K562 (cell line): ENCODE results near the gene EPS8L1. TPM values are rescaled to one million over a fixed set of nuclear protein-coding genes. Genes with fewer than 3 reads are reported as not detected.

Experiments used
- ATAC-seq: fragments of 200-7000 bp; cut with Tn5 transposase; 3 replicates; pipeline ENCODE4 v1.9.1; 2020; ENCODE audit warnings: moderate library complexity
- Bru-seq: library from RNA; stranded (reverse); fragments of 400-500 nt; gene quantifications from one replicate; lab custom pipeline; 2021; lab: Mats Ljungman, UMichigan
- BruChase-seq, 2 experiments: library from RNA; stranded (reverse); fragments of 400-500 nt; gene quantifications; one replicate each; lab custom pipeline; 2021; lab: Mats Ljungman, UMichigan
- BruUV-seq: library from RNA; stranded (reverse); fragments of 400-500 nt; replicated peaks from 2 replicates; lab custom pipeline; 2021; lab: Mats Ljungman, UMichigan
- CTCF ChIA-PET: fragments of 300-600 bp; formaldehyde crosslinking; extraction: SDS; loops from one replicate; lab custom pipeline; 2021; ENCODE audit warnings: low intra/inter-chr PET ratio; lab: Yijun Ruan, JAX
- POLR2A ChIA-PET: fragments of 300-600, 350-650 bp; sonication (Branson Sonifier 250); formaldehyde crosslinking; extraction: SDS; loops from one replicate; lab custom pipeline; 2021; ENCODE audit warnings: antibody characterized with exemption, inconsistent platforms; lab: Yijun Ruan, JAX
- DNase-seq, 4 experiments: peaks; one replicate each; pipeline versions ENCODE4 v3.0.0 to v3.0.0-alpha.2; 2011 to 2018; ENCODE audit warnings: low spot score in 3 of 4, mixed read lengths in 3 of 4; ENCODE audit errors: extremely low read depth in 1 of 4
- FAIRE-seq: peaks from 2 replicates; lab custom pipeline; 2011; peaks lifted over from hg19 to GRCh38; lab: Jason Lieb, UNC
- H2AFZ ChIP-seq: 2 replicates; pipeline ENCODE4 v1.6.0; 2011; ENCODE audit warnings: low read depth, low read length, control low read depth, inconsistent platforms
- H3K27ac ChIP-seq: fragments of 200-600 bp; 3 replicates; pipeline ENCODE4 v1.8.0; 2011; ENCODE audit warnings: low read depth, mild to moderate bottlenecking, control low read depth, inconsistent platforms, low read length, moderate library complexity, mixed read lengths; ENCODE audit errors: extremely low read depth
- H3K27me3 ChIP-seq, 2 experiments: fragments of 300-600 bp in 1 of 2; 2 replicates in 1 of 2; 3 replicates in 1 of 2; pipeline versions ENCODE4 v1.6.0 to v1.8.0; 2011; ENCODE audit warnings: inconsistent platforms in 2 of 2, low read length in 2 of 2, mild to moderate bottlenecking in 1 of 2, mixed read lengths in 1 of 2, moderate library complexity in 1 of 2; ENCODE audit not compliant: control insufficient read depth in 2 of 2, insufficient read depth in 2 of 2
- H3K36me3 ChIP-seq: fragments of 300-600 bp; 3 replicates; pipeline ENCODE4 v1.8.0; 2011; ENCODE audit warnings: mild to moderate bottlenecking, low read length, inconsistent platforms; ENCODE audit not compliant: control insufficient read depth, insufficient read depth
- H3K4me1 ChIP-seq, 2 experiments: fragments of 200-600 bp in 1 of 2; replicated peaks in 1 of 2; 2 replicates in 1 of 2; 3 replicates in 1 of 2; pipeline versions ENCODE4 v1.5.1 to v1.8.0; 2011; ENCODE audit warnings: inconsistent platforms in 2 of 2, low read length in 2 of 2, mild to moderate bottlenecking in 1 of 2, mixed read lengths in 1 of 2, moderate library complexity in 1 of 2; ENCODE audit not compliant: control insufficient read depth in 2 of 2, insufficient read depth in 2 of 2
- H3K4me2 ChIP-seq: 2 replicates; pipeline ENCODE4 v1.6.1; 2011; ENCODE audit warnings: low read length, control low read depth, inconsistent platforms, mixed read lengths; ENCODE audit not compliant: insufficient read depth
- H3K4me3 ChIP-seq: fragments of 200-600 bp; sonication (generic), shearing (Covaris generic); 2 replicates; pipeline ENCODE4 v1.5.1; 2016; ENCODE audit warnings: control low read depth, inconsistent platforms
- H3K79me2 ChIP-seq: fragments of 200-600 bp; 3 replicates; pipeline ENCODE4 v1.8.0; 2011; ENCODE audit warnings: low read length, inconsistent platforms; ENCODE audit not compliant: control insufficient read depth, insufficient read depth
- H3K9ac ChIP-seq, 2 experiments: 2 replicates each; pipeline versions ENCODE4 v1.6.0 to v1.6.1; 2011; ENCODE audit warnings: low read depth in 2 of 2, low read length in 2 of 2, control low read depth in 1 of 2, inconsistent platforms in 1 of 2, mild to moderate bottlenecking in 1 of 2, mixed read lengths in 1 of 2; ENCODE audit not compliant: insufficient read depth in 1 of 2
- H3K9me1 ChIP-seq: one replicate; pipeline ENCODE4 v1.6.0; 2011; ENCODE audit warnings: inconsistent platforms, mild to moderate bottlenecking, low read length, moderate library complexity; ENCODE audit not compliant: control insufficient read depth, insufficient read depth
- H3K9me3 ChIP-seq: replicated peaks from 2 replicates; pipeline ENCODE4 v1.5.1; 2011; ENCODE audit warnings: low read depth, low read length, inconsistent platforms; ENCODE audit not compliant: control insufficient read depth, insufficient read depth
- H4K20me1 ChIP-seq: replicated peaks from 2 replicates; pipeline ENCODE4 v1.6.1; 2011; ENCODE audit warnings: low read length, inconsistent platforms, mixed read lengths; ENCODE audit not compliant: control insufficient read depth, insufficient read depth
- BDP1 ChIP-seq: IDR thresholded peaks from 3 replicates; pipeline ENCODE4 v1.6.1; 2011; ENCODE audit not compliant: insufficient read length, insufficient read depth
- EHMT2 ChIP-seq: fragments of 450-650 bp; IDR thresholded peaks from 2 replicates; pipeline ENCODE4 v1.6.1; 2018; ENCODE audit warnings: antibody characterized with exemption
- RBM25 ChIP-seq: fragments of 200-400 bp; formaldehyde crosslinking; IDR thresholded peaks from 2 replicates; pipeline ENCODE4 v1.6.1; 2018; ENCODE audit warnings: low read length, low read depth, moderate library complexity; ENCODE audit not compliant: severe bottlenecking
- ZBTB2 ChIP-seq: fragments of 450-650 bp; IDR thresholded peaks from 2 replicates; pipeline ENCODE4 v1.6.1; 2016; ENCODE audit warnings: antibody characterized with exemption
- ZNF311 ChIP-seq: fragments of 250-450 bp; sonication (Bioruptor Pico); IDR thresholded peaks from 2 replicates; pipeline ENCODE4 v1.4.0; 2020; ENCODE audit warnings: mild to moderate bottlenecking, moderate library complexity
- ZNF512 ChIP-seq: IDR thresholded peaks from 2 replicates; pipeline ENCODE4 v1.6.1; 2016; ENCODE audit warnings: missing genetic modification characterization, missing compliant biosample characterization
- ZNF76 ChIP-seq: fragments of 250-450 bp; sonication (Bioruptor Pico); IDR thresholded peaks from 2 replicates; pipeline ENCODE4 v1.4.0; 2020; ENCODE audit warnings: mild to moderate bottlenecking, moderate library complexity, borderline replicate concordance
- WGBS: fragments of 100-300 bp; shearing (Covaris generic); methylation state at CpG from one replicate; pipeline ENCODE4 v1.1.6; 2016; ENCODE audit warnings: low coverage, mixed read lengths; ENCODE audit not compliant: insufficient coverage; ENCODE audit errors: missing lambda C conversion rate; 5-methylcytosine and 5-hydroxymethylcytosine counted together
- in situ Hi-C: fragments of 300-500 bp; cut with MboI; formaldehyde crosslinking; loops from 4 replicates; pipeline ENCODE4 v1.15.0; 2018; ENCODE audit warnings: inconsistent platforms, mixed read lengths
- intact Hi-C: fragments of 100-400 bp; cut with micrococcal nuclease; formaldehyde crosslinking; loops from 2 replicates; pipeline ENCODE4 v1.14.2; 2022
- long read RNA-seq, 3 experiments: library from polyadenylated mRNA in 2 of 3; library from RNA in 1 of 3; unstranded in 2 of 3; stranded (forward) in 1 of 3; transcript quantifications; one replicate each; pipeline ENCODE4 v2.0.0, GENCODE V29; 2019 to 2022
- polyA minus RNA-seq, 3 experiments: library from RNA; depleted of rRNA, polyadenylated mRNA; stranded (reverse); fragments of >200 nt; gene quantifications; 2 replicates each; pipeline ENCODE4 v1.2.3, GENCODE V29; 2011
- polyA plus RNA-seq, 8 experiments: library from polyadenylated mRNA; depleted of rRNA in 4 of 8; stranded (reverse) in 5 of 8; unstranded in 3 of 8; fragments of >200 nt; fragmentation: Nextera tagmentation in 2 of 8; fragmentation: Illumina TruSeq in 1 of 8; extraction: Ambion mirVana in 2 of 8; extraction: Trizol in 1 of 8; gene quantifications; 2 replicates each; pipeline versions ENCODE4 v1.2.1 to v1.2.3, GENCODE V29; 2011 to 2014; ENCODE audit warnings: inconsistent platforms in 1 of 8, missing spikeins in 1 of 8
- total RNA-seq, 7 experiments: library from RNA; depleted of rRNA in 6 of 7; stranded (reverse); fragments of >200 nt in 6 of 7; fragmentation: Illumina TruSeq in 2 of 7; extraction: Trizol in 2 of 7; gene quantifications; 2 replicates each; pipeline versions ENCODE4 v1.2.1 to v1.2.3, GENCODE V29; 2011 to 2021; ENCODE audit warnings: low replicate concordance in 1 of 7
- TF ChIP-seq, protein P1 (sequence below): fragments of 450-650 bp; formaldehyde crosslinking; IDR thresholded peaks from 2 replicates; pipeline ENCODE4 v1.4.0; 2020; ENCODE audit warnings: mild to moderate bottlenecking, moderate library complexity
- TF ChIP-seq, protein P2 (sequence below): fragments of 250-450 bp; sonication (Bioruptor Pico); IDR thresholded peaks from 2 replicates; pipeline ENCODE4 v1.5.0; 2022; ENCODE audit warnings: mild to moderate bottlenecking

The EPS8L1 gene
- total RNA-seq (2011; cell fraction: chromatin; rRNA removed; ENCODE audit: low replicate concordance) = 21.2 and 53.9 TPM in 2 replicates
- total RNA-seq (2011; cell fraction: nucleolus; rRNA removed) = 25.4 and 29.5 TPM in 2 replicates
- total RNA-seq (2011; cell fraction: nucleoplasm; rRNA removed) = 24.6 and 30.8 TPM in 2 replicates
- total RNA-seq (2014; rRNA removed) (18.1 and 21.3 TPM in 2 replicates), total RNA-seq (2014; rRNA removed; fragmentation: Illumina TruSeq; extraction: Trizol) (6.8 and 8.0 TPM in 2 replicates), total RNA-seq (2015; rRNA removed; fragmentation: Illumina TruSeq; extraction: Trizol) (9.6 and 11.5 TPM in 2 replicates), total RNA-seq (2021) (17.3 and 18.9 TPM in 2 replicates), polyA plus RNA-seq (2011; rRNA removed) (11.9 and 13.2 TPM in 2 replicates), polyA plus RNA-seq (2014; fragmentation: Illumina TruSeq; extraction: Trizol) (13.5 and 14.0 TPM in 2 replicates), polyA plus RNA-seq (2014; fragmentation: Nextera tagmentation; extraction: Ambion mirVana) (under 1 TPM; 0.35 to 0.59 TPM), polyA plus RNA-seq (2014; rRNA removed) (15.9 and 22.1 TPM in 2 replicates), polyA minus RNA-seq (2011; rRNA and poly(A)+ RNA removed) (3.1 and 7.7 TPM in 2 replicates), Bru-seq, nascent RNA (percentile 42 among the genes with signal in this experiment), BruChase-seq, experiment 1, labeled RNA remaining after a 2-hour chase (percentile 41 among the genes with signal in this experiment), BruChase-seq, experiment 2, labeled RNA remaining after a 6-hour chase (percentile 35 among the genes with signal in this experiment)
- polyA plus RNA-seq (2011; cell fraction: cytosol; rRNA removed) = 9.1 and 15.2 TPM in 2 replicates
- polyA plus RNA-seq (2011; cell fraction: nucleus; rRNA removed) = 39.1 and 62.6 TPM in 2 replicates
- polyA plus RNA-seq (2012) = 22.7 and 23.7 TPM in 2 replicates
- polyA minus RNA-seq (2011; cell fraction: cytosol; rRNA and poly(A)+ RNA removed) = 5.2 and 6.4 TPM in 2 replicates
- 10.0 and 12.8 TPM in 2 replicates for polyA minus RNA-seq (2011; cell fraction: nucleus; rRNA and poly(A)+ RNA removed)
- long read RNA-seq, experiment 1, transcript EPS8L1-202 (15 exons, 2,198 nt) = major isoform, 9 of 56 reads
- long read RNA-seq, experiment 1, partial matches to known transcripts = 13 of 56 reads
- long read RNA-seq, experiment 1, other reads (novel, unspliced or antisense) = 32 of 56 reads
- long read RNA-seq, experiment 2, partial matches to known transcripts = 4 of 13 reads
- long read RNA-seq, experiment 2, other reads (novel, unspliced or antisense) = 8 of 13 reads
- long read RNA-seq, experiment 3, partial matches to known transcripts = 0 of 6 reads
- long read RNA-seq, experiment 3, other reads (novel, unspliced or antisense) = 6 of 6 reads

DNA sequence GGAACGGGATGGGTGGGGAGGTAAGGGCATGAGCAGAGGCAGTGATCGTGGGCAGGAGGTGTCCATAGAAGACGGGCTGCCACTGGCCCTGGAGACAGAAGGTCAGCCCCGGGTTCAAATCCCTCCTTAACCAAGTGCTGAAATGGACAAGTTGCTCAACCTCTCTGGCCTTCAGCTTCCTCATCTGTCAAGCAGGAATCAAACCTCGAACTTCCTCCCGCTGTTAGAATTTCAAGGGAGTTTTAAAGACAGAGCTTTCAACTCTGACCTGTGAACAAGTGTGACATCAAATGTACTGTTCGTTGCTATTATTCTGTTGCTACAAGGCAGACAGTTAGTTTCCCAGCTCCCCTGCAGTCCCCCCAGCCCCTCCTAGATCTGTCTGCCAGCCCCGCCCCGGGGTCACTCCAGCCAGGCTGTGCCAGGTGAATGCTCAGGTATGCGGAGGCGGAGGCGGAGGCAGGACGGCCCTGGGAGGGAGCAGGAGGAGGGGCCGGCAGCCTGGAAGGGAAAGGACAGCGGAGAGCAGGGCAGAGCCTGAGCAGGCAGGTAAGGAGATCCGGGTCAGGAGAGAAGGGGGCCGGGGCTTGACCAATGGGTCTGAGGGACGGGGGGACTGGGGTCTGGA, at the start of gene EPS8L1:
EPS8L1 (plus strand) TSS at position 499 of the 628 bp plus-strand sequence. CDS start 576 bp downstream, outside the sequence.
- Histone ChIP-seq H3K4me3 (no peak within 1 kb of the TSS), H3K27me3 (no peaks in the 10 kb centered on the region), H3K9me1 (no peaks in the 10 kb centered on the region), H3K9me3 (no peaks in the 10 kb centered on the region), H3K9ac (peak within 1 kb of the TSS in 1 of 2 experiments; percentile 43; a peak in 1 of 4 replicates), H3K79me2 (peaks cover 7% of the 10 kb centered on the region; the same call in 2 of the 3 replicates), H3K36me3 (peaks cover 7% of the 10 kb centered on the region; the same call in 1 of the 3 replicates), H2AFZ (no peak within 1 kb of the TSS), H4K20me1 (no peaks in the 10 kb centered on the region), H3K4me2 (no peak within 1 kb of the TSS), H3K27ac (no peak within 1 kb of the TSS), H3K4me1 (peaks cover 9 to 33% of the 10 kb centered on the region in 2 experiments)
- FAIRE-seq (peak; percentile 49), DNase-seq (no peak), ATAC-seq (no peak)
- 32% methylated on average over 18 of the region's 18 CpGs for WGBS
- POLR2A ChIA-PET = interaction anchor here (0.6 to 1.6 kb wide), 4 partner anchors 7 to 304 kb away, joined by 3 to 4 read pairs (median 4); partner anchors contain the start of gene RDH13
- in situ Hi-C loops = no loop called here
- CTCF ChIA-PET = no interaction called here
- no TSS peak for BruUV-seq
- intact Hi-C loops = no loop called here
- TF ChIP-seq ZNF311 (CRISPR knock-in tag) = no peak
- no peak for TF ChIP-seq BDP1
- TF ChIP-seq RBM25 = peak; percentile 5
- TF ChIP-seq ZNF512 (tag) = no peak
- no peak for TF ChIP-seq ZBTB2
- TF ChIP-seq, protein P1, sequence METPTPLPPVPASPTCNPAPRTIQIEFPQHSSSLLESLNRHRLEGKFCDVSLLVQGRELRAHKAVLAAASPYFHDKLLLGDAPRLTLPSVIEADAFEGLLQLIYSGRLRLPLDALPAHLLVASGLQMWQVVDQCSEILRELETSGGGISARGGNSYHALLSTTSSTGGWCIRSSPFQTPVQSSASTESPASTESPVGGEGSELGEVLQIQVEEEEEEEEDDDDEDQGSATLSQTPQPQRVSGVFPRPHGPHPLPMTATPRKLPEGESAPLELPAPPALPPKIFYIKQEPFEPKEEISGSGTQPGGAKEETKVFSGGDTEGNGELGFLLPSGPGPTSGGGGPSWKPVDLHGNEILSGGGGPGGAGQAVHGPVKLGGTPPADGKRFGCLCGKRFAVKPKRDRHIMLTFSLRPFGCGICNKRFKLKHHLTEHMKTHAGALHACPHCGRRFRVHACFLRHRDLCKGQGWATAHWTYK = no peak
- no peak for TF ChIP-seq ZNF76 (CRISPR knock-in tag)
- TF ChIP-seq, protein P2, sequence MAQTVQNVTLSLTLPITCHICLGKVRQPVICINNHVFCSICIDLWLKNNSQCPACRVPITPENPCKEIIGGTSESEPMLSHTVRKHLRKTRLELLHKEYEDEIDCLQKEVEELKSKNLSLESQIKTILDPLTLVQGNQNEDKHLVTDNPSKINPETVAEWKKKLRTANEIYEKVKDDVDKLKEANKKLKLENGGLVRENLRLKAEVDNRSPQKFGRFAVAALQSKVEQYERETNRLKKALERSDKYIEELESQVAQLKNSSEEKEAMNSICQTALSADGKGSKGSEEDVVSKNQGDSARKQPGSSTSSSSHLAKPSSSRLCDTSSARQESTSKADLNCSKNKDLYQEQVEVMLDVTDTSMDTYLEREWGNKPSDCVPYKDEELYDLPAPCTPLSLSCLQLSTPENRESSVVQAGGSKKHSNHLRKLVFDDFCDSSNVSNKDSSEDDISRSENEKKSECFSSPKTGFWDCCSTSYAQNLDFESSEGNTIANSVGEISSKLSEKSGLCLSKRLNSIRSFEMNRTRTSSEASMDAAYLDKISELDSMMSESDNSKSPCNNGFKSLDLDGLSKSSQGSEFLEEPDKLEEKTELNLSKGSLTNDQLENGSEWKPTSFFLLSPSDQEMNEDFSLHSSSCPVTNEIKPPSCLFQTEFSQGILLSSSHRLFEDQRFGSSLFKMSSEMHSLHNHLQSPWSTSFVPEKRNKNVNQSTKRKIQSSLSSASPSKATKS (CRISPR knock-in tag) = no peak
- TF ChIP-seq EHMT2 = no peak
